Measurements from ENCODE around the gene ATL1.
A peak's percentile ranks its signal among the peaks of the same experiment; 100 is the strongest.
"Not testable (repeated sequence)": the region's sequence is repeated elsewhere in the genome, so short reads cannot be mapped to it uniquely, and the experiment has no call there.

Gene ATL1

DNA sequence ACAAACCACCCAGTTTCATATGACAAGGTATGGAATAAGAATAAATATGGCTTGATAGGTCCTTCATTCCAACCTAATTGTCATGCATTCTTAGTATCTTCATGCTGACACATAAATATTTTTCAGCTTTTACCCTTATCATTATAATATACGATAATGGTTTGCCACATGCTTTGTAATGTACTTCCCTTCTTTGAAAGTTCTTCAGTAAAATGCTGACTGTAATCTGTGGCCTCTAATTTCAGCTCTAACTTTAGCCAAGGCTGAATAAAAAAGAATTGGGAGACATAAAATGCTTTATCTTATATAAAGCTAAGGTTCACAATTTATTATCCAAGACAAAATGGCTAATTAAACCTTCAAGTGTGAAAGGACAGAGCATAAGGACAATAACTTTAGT, 24.9 kb upstream of the ATL1 start:
- DNase-seq: no peak

DNA sequence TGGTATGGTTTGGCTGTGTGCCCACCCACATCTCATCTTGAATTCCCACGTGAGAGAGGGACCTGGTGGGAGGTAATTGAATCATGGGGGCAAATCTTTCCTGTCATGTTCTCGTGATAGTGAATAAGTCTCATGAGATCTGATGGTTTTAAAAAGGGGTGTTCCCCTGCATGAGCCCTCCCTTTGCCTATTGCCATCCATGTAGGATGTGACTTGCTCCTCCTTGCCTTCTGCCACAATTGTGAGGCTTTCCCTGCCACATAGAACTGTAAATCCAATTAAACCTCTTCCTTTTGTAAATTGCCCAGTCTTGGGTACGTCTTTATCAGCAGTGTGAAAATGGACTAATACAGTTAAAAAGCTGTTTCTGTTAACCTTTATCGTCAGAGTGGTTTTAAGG, 21.9 kb upstream of the ATL1 start:
- not testable (repeated sequence) for DNase-seq

DNA sequence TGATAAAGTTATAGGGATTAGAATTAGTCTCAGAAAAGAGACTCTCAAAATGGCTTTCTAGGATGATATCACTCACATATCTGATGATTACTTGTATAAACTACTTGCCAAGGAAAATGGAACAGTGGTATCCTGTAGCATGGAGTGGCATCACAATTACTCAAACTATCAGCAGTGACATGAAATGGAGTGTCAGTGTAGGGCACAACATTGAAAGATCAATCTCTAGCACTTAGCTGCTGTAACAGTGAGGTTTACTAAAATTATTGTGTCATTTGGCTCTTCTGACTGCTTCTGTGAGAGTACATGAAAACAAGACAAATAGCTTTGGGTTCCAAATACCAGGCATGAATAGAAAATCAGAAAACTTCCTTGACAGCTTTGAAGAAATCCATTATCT, 20.9 kb upstream of the ATL1 start:
- DNase-seq: no peak

DNA sequence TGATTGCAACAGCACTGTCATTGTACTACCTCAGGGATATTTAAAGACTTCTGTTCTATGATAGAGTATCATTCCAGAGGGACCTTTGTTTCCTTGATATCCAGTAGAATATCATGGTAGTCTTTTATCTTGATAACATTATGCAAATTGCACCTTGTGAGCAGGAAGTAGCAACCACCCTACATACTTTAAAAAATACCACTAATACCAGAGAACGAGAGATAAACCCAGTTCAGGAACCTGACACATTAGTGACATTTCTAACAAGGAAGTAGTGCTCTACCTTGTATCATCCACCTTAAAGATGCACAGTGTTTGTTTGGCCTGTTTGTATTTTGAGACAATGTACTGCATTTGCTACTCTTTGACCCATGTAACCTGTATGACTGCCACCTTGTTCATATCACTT, 18.8 kb upstream of the ATL1 start:
- DNase-seq: no peak

DNA sequence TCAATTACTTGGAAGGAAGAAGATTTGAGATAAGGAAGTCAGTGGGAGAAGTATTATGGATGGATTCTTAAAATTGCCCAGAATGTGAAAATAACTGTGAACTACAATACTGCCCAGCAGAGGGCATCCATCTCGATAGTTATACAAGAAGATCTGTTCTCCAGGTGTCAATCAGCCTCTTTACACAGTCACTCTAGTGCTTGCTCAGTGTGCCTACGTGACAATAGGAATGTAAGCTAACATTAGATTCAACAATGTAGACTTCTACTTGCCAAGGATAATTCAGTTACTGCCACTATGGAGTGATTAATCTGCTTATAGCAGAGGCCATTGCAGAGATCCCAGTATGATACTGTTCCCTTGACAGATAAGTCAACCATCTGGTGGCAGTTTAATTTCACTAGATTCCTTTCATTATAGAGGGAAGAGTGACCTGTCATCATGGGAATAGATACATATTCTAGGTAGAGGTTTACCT, 17.0 kb upstream of the ATL1 start:
- DNase-seq: no peak

DNA sequence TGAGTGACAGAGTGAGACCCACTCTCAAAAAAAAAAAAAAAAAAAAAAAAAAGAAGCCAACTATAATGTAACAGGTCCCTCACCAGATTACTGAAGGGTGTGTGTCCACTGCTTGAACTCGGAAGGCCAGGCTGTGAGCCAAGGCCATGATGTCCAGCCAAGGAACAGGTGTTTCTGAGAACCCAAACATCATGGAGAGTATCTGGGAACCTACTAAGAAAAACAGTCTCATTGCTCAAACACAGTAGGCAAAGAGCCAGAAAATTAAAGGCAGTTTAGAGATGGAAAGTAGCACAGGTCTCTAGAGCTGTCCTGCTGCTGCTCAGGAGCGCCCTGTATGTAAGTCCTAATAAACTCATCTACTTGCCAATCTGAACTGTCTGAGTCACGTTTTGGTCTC, 15.0 kb upstream of the ATL1 start:
- no peak for DNase-seq

DNA sequence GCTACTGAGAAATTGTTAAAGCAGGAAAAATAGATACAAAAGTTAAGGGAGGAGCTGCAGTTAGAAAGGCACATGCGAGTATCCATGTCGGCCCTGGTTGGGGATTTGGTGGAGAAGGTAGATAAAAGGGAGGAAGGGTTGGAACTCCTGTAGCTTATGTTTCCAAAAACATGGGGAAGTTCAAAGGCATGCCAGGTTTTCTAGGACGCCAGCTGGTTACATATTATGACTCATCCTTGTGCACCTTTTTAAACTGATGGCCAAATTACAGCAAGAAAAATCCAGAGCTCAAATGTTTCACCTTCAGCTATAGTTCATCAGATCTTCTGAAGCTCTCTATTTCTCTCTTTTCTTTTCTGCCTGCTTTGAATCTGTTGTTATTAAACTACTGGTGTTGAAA, 14.3 kb upstream of the ATL1 start:
- DNase-seq: no peak

DNA sequence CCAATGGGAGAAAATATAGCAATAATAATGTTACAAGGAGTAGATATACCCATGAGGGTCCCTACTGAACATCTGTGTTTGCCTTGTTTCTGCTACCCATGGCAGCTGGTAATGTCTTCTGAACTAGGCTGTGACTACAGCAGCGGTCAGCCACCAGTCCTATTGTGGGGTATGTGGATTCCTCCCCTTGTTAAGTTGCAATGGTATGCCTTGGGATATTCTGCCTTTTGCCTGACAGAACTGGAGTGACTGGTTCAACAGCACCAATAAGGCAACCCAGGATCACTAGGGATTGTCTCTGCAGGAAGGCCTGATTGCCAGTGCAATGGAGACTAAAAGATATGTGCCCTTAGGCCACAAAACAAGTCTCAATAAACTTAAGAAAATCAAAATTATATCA, 9.7 kb upstream of the ATL1 start:
- no peak for DNase-seq

DNA sequence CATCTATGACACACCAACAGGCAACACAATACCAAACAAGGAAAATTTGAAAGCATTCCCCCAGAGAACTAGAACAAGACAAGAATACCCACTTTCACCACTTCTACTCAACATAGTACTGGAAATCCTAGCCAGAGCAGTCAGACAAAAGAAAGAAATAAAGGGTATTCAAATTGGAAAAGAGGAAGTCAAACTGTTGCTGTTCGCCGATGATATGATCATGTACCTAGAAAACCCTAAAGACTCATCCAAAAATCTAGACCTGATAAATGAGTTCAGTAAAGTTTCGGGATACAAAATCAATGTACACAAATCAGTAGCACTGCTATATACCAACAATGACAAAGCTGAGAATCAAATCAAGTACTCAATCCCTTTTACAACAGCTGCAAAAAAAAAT, 8.1 kb upstream of the ATL1 start:
- no peak for DNase-seq

DNA sequence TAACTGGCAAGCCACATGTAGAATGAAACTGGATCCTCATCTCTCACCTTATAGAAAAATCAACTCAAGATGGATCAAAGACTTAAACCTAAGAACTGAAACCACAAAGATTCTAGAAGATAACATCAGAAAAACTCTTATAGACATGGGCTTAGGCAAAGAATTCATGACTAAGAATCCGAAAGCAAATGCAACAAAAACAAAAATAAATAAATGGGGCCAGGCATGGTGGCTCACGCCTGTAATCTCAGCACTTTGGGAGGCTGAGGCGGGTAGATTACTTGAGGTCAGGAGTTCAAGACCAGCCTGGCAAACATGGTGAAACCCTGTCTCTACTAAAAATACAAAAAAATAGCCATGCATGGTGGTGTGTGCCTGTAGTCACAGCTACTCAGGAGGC, 7.1 kb upstream of the ATL1 start:
- DNase-seq: not testable (repeated sequence)

DNA sequence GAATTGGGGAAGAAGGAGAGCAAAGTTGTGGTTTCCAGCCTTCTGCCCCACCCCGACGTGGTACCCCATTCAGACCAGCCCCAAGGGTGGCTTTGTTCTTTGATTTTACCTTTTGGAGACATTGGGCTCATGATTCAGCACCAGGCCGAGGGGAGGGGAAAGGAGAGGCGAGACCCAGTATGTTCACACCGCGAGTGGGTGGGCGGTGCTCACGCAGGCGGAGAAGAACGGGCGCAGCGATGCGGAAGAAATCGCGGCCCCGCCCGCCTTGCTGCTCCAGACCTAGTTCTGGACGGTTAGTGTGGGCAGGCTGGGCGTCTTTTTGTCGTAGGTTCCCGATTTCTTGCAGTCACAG, 963 bp downstream of the ATL1 start:
- DNase-seq: peak; percentile 62 to 83

DNA sequence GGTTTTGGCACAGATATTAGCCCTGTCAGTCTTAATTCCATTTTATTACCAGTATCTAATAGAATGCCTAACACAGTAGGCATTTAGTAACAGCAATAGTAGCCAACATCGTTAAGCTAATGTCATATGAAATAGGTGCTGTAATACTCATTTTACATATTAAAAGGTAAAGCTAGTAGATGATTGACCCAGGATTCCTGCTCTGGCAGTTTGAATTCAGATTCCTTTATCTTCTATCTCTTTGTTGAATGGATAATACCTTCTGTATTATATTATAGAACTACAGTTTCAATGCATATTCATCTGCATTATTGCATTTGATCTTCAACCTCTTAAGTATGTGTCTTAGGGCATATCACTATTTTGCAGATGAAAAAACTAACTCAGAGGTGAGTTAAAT, 2.9 kb downstream of the ATL1 start:
- no peak for DNase-seq

DNA sequence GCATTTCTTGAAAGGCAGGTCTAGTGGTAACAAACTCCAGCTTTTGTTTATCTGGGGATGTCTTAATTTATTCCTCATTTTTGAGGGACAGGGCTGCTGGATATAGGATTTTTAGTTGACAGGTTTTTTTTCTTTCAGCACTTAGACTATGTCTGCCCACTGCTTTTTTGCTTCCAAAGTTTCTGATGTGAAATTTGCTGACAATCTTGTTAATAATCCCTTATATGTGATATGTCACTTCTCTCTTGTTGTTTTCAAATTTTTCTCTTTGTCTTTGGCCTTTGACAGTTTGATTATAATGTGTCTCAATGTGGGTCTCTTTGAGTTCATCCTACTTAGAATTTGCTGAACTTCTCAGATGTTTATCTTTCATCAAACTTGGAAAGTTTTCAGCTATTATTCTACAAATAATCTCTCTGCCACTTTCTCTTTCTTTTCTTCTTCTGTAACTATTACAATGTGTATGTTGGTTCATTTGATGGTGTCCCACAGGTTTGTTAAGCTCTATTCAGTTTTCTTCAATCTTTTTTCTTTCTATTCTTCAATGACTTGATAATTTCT, 9.8 kb downstream of the ATL1 start:
- no peak for DNase-seq

DNA sequence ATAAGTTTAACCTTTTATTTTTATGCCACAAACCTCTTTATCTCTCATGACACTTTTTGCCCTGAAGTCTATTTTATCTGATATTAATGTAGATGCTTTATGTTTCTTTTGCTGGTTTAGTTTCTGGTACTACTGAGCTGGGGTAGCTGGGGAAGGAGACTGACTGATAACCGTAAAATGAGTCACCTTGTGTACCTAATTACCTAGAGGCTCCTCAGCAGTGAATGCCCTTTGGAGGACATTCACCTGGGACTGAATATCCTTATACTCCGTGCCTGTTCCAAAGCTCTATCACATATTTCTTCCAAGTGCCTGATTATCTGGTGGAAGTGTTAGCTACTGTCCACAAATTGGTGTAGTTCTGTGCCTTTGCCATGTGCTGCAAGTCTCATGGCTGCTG, 13.9 kb downstream of the ATL1 start:
- DNase-seq: no peak

DNA sequence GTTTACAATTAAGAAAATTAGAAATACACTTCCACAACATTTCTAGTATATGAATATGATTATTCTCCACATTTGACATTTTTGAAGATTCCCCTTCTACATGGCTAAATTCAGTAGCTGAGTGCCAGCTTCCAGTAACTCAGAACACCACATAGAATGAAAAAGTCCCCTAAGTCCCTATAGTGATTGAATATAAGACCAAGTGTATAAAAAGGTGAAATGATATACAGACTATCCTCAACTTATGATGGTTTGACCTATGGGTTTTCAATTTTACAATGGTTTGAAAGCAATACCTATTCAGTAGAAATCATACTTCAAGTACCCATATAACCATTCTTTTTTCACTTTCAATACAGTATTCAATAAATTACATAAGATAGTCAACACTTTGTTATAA, 15.8 kb downstream of the ATL1 start:
- no peak for DNase-seq

DNA sequence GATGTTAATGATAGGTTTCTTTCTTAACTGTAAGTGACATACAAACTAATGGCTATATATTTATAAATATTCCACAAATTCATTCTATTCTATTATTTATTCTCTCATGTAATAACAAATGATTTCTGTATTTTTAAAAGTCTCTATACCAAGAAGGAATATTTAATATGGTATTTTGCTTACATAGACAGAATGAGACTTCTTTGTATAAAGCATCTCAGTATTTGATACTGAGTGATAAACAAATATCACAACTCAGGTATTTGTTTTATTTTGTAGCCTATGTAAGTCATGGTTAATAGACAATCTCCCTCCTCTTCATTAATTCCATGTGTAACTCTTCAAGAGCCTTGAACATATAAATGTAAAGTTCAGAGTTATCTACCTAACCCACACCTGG, 18.0 kb downstream of the ATL1 start:
- DNase-seq: no peak

DNA sequence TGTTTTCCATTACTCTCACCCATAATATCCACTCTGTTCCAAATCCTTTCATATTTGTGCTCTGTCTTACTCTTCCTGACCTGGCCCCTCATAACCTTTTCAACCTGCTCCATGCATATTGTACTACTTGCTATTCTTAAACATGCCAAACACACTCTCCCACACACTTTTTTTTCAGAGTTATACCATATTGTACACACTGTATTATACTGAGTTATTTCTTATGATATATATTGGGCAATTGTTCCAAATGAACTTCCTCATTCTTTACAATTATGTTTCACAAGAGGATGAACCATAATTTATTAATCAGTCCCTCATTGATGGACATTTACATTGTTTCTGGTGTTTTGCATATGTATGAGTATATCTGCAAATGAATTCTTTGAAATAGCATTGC, 18.5 kb downstream of the ATL1 start:
- no peak for DNase-seq

DNA sequence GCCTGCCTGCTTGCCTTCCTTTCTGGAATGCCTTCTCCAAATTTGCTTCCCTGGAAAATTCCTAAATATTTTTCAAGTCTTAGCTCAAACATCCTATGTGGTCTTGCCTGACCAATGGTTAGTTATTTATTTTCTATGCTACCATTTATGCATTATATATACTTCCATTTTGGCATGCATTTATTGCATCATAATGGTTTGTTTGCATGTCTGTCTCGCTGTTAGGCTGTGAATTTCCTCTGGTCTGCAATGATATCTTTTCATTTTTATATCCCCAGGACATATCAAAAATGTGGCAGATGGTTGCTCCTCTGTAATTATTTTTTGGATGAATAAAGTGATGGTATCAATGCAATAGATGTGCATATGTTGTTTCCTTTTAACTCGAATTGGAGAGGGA, 30.5 kb downstream of the ATL1 start:
- no peak for DNase-seq

DNA sequence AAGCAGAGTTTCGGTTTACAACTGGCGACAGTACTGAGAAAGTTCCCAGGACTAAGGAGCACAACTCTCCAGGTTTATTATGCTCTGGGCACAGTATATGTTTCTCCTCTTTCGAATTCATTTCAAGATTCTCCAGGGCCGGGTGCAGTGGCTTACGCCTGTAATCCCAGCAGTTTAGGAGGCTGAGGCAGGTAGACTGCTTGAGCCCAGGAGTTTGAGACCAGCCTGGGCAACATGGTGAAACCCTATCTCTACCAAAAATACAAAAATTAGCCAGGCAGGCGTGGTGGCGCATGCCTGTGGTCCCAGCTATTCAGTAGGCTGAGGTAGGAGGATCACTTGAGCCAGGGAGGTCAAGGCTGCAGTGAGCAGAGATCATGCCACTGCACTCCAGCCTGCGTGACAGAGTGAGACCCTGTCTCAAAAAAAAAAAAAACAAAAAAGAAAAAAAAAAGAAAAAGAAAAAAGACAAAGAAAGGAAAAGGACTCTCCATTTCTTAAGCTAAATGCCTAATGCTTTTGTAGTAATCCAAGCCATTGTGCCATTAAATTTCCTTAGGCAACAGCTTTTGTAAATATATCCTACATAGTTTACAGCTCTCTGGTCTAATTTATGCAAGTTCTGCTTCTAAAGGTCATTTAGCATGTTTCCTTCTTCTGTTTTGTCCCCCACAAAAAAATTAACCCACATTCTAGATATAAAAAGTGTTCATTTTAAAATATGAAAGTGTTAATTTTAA, 34.8 kb downstream of the ATL1 start:
- no peak for DNase-seq

DNA sequence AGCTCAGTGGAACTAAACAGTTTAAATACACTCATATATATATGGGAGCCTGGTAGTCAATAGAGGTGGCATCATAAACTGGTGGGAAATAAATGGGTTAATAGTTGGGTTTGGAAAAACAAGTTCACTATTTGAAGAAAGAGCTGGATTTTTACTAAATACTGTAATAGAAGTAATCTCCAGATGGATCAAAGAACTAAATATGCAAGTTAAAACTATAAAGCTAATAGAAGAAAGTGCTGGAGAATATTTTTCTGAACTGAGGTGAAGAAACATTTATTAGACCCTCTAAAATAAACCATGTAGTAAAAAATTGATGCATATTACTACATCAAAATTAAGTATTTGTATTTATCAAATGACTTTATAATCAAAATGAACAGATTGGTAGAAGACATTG, 38.8 kb downstream of the ATL1 start:
- no peak for DNase-seq

DNA sequence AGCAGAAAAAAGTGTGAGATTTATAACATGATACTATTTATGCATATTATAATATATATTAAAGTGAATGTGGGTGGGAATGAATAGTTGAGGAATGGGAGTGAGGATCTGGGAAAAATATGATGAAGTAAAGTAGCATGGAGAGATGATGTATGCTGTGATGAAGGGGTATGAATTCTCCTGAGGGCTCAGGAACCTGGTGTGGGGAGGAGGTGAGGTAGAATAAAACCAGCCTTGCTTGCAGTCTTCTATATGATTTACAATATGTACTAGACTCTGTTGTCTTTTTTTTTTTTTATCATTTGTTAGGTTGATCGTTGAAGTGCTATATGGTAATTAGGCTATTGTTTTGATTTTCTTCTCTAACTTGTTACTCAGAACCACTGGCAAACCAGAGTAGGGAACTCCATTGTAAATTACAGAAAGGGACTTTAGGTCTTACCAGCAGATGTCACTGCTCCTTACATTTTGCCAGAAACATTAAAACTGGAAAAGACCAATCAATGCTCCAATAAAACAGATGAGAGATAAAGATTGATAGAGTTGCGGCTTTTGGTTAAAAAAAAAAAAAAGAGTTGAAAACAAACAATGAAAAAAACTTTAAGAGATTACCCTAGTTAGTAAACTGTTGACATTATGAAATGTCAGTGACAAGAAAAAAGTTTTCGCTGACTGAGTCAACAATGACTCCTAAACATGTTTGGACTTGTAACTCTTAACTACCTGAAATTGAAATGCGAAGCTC, 39.9 kb downstream of the ATL1 start:
- DNase-seq: no peak

DNA sequence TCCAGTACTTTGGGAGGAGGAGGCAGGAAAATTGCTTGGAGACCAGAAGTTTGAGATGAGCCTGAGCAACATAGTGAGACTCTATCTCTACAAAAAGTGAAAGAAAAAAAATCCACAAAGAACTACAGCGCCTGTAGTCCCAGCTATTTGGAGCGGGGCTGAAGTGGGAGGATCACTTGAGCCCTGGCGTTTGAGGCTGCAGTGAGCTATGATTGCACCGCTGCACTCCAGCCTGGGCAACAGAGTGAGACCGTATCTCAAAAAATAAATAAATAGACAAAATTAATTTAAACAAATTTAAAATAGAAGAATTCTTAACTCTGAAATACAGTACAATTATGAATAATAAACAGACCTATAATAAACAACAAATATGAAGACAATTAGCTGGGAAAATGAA, 40.9 kb downstream of the ATL1 start:
- DNase-seq: no peak

DNA sequence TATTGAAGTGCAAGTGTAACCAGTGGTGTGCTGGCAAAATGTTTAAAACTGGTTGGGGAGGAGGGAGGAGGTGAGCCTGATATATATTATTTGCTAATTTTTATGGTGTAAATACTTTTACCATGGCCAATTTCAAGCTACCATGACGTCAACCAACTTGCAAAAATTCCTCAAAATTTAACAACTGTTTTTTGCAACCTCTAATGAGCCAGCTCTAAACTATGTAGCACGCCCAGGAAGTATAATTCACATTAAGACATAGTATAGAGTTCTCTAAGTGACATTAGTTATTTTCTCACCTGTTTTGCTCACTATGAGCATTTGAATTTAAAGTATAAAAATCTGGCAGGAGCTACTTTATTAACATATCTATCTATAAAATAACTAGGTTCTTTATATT, 41.4 kb downstream of the ATL1 start:
- DNase-seq: no peak

DNA sequence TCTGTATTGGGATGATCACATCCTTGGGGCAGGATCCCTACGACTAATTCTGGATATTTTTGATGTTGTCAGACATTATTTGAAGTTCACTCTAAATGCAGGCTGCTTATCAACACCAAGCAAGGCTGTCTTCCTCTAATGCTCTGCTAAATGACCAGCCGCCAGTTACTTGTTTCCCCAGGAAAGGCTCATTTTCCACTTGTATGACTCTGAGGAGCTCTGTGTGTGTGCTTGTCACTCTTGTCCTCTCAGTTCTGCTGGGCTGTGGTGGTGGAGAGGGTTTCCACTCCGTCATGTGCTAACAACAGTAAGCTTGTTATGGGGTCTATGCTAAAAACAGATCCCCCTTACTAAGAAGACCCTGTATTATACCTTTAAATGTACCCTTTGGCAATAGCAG, 42.1 kb downstream of the ATL1 start:
- no peak for DNase-seq

DNA sequence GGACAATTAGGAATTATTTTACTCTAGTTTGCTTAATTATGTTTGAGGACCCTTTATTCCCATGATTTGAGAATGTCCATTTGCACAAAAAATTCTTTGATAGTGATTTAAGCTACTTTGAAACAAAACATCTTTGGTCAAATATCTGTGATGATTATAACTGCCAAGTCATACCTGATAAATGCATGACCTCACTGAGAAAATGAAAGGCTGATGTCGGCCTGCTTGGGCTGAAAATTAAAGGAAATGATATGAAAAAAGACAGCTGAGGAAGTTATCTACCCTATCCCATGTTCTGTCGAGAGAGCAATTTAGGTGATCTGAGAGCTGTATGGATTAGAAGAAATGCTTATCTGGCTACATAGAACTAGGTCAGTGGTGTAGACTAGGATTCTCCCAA, 43.6 kb downstream of the ATL1 start:
- DNase-seq: no peak
